DOHH2 (cell line): ENCODE measurements around the gene PPP1CC.
A peak's percentile ranks its signal among the peaks of the same experiment; 100 is the strongest.

Source experiments
- H3F3A ChIP-seq: fragments of 200-600 bp; sonication (generic), shearing (Covaris generic); 2 replicates; pipeline ENCODE4 v1.6.0; 2016; ENCODE audit warnings: antibody characterized with exemption, mild to moderate bottlenecking; ENCODE audit not compliant: control insufficient read depth, insufficient read depth
- H3K27ac ChIP-seq: fragments of 200-600 bp; sonication (generic); 2 replicates; pipeline ENCODE4 v1.5.1; 2014; ENCODE audit warnings: low read depth, mild to moderate bottlenecking, low read length, moderate library complexity
- H3K27me3 ChIP-seq: fragments of 200-600 bp; sonication (generic); 2 replicates; pipeline ENCODE4 v1.6.1; 2014; ENCODE audit warnings: mild to moderate bottlenecking, low read length, mixed read lengths; ENCODE audit not compliant: control insufficient read depth
- H3K36me3 ChIP-seq: fragments of 200-600 bp; sonication (generic); 2 replicates; pipeline ENCODE4 v1.6.1; 2014; ENCODE audit warnings: mild to moderate bottlenecking, low read length, moderate library complexity, mixed read lengths; ENCODE audit not compliant: control insufficient read depth
- H3K4me1 ChIP-seq: fragments of 200-600 bp; sonication (generic); 2 replicates; pipeline ENCODE4 v1.6.1; 2014; ENCODE audit warnings: mild to moderate bottlenecking, low read length, mixed read lengths; ENCODE audit not compliant: control insufficient read depth
- H3K4me2 ChIP-seq: fragments of 200-600 bp; sonication (generic); 2 replicates; pipeline ENCODE4 v1.6.0; 2014; ENCODE audit warnings: mild to moderate bottlenecking, low read length, moderate library complexity
- H3K4me3 ChIP-seq: fragments of 200-600 bp; sonication (generic); 2 replicates; pipeline ENCODE4 v1.5.1; 2014; ENCODE audit warnings: mild to moderate bottlenecking, low read length, mixed read lengths
- H3K79me2 ChIP-seq: fragments of 200-600 bp; sonication (generic); 2 replicates; pipeline ENCODE4 v1.6.1; 2014; ENCODE audit warnings: mild to moderate bottlenecking, low read length, mixed read lengths; ENCODE audit not compliant: control insufficient read depth
- H3K9me2 ChIP-seq: fragments of 200-600 bp; sonication (generic); replicated peaks from 2 replicates; pipeline ENCODE4 v1.6.1; 2014; ENCODE audit warnings: mild to moderate bottlenecking, low read length, mixed read lengths; ENCODE audit not compliant: control insufficient read depth
- H3K9me3 ChIP-seq: fragments of 200-600 bp; sonication (generic); 2 replicates; pipeline ENCODE4 v1.6.1; 2014; ENCODE audit warnings: antibody characterized with exemption, low read length, mixed read lengths; ENCODE audit not compliant: control insufficient read depth, insufficient read depth
- H4K20me1 ChIP-seq: fragments of 200-600 bp; sonication (generic); 2 replicates; pipeline ENCODE4 v1.6.0; 2014; ENCODE audit warnings: low read depth, mild to moderate bottlenecking, antibody characterized with exemption, low read length, moderate library complexity; ENCODE audit not compliant: control insufficient read depth, insufficient read depth
- CTCF ChIP-seq: fragments of 200-600 bp; sonication (generic); IDR thresholded peaks from one replicate; pipeline ENCODE4 v1.5.1; 2014; ENCODE audit warnings: antibody characterized with exemption, mild to moderate bottlenecking, low read depth, low read length; ENCODE audit not compliant: poor library complexity, severe bottlenecking
- EZH2phosphoT487 ChIP-seq: fragments of 200-600 bp; sonication (generic); IDR thresholded peaks from 2 replicates; pipeline ENCODE4 v1.6.1; 2017; ENCODE audit warnings: borderline replicate concordance, mild to moderate bottlenecking, antibody characterized with exemption, low read length, moderate library complexity, mixed read lengths

Gene PPP1CC

GRCh38 chr12:110699591-110700445 is 42.9 kb downstream of the PPP1CC start:
- Histone ChIP-seq H3F3A (peaks cover 3% of the 10 kb centered on the region; the same call in 1 of the 2 replicates), H3K4me2 (no peak overlapping the region), H3K27me3 (no peaks in the 10 kb centered on the region), H3K4me3 (no peak overlapping the region), H3K9me2 (no peaks in the 10 kb centered on the region), H3K9me3 (no peaks in the 10 kb centered on the region), H3K36me3 (no peaks in the 10 kb centered on the region), H3K79me2 (no peaks in the 10 kb centered on the region), H3K27ac (no peak overlapping the region), H3K4me1 (peaks cover 25% of the 10 kb centered on the region), H4K20me1 (no peaks in the 10 kb centered on the region)
- TF ChIP-seq CTCF (peak; percentile 12), EZH2phosphoT487 (no peak)

- H3K4me3 ChIP-seq, result peak overlapping the region; percentile 34; the same call in 1 of the 2 replicates
- H3K4me1 ChIP-seq, result peaks cover 37% of the 10 kb centered on the region
- H3K27ac ChIP-seq, result peak overlapping the region; percentile 43; the same call in 1 of the 2 replicates
- no peaks in the 10 kb centered on the region for H3K9me3 ChIP-seq
- H3K4me2 ChIP-seq, result peak overlapping the region; percentile 53
- TF ChIP-seq CTCF (peak; percentile 82), EZH2phosphoT487 (no peak)
- H4K20me1 ChIP-seq, result no peaks in the 10 kb centered on the region
- H3K36me3 ChIP-seq, result no peaks in the 10 kb centered on the region
- no peaks in the 10 kb centered on the region for H3K79me2 ChIP-seq
- H3F3A ChIP-seq, result peaks cover 7% of the 10 kb centered on the region
- H3K9me2 ChIP-seq, result no peaks in the 10 kb centered on the region
- H3K27me3 ChIP-seq, result no peaks in the 10 kb centered on the region
Observed at GRCh38 chr12:110698171-110698902, 44.4 kb downstream of the PPP1CC start.

DNA sequence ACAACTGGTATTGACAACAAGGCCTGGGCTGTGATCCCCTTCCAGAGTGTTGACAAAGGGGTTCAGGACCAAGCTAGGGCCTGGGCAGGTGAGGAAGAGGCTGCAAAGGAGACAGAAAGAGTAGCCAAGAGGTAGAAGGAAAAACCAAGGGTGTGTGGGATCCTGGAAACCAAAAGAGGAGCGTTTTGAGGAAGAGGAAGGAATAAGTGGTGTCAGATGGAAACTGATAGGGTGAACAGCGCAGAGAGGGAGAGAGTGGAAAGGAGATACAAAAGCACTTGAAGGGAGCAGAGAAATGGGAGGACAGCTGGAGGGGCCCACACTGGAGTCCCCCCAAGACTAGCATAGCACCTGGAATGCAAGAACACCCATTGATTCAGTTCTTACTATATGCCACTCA is 45.5 kb downstream of the PPP1CC start:
- Histone ChIP-seq H3K4me3 (no peak overlapping the region), H3K27ac (no peak overlapping the region), H3K27me3 (no peaks in the 10 kb centered on the region), H3K9me2 (no peaks in the 10 kb centered on the region), H4K20me1 (no peaks in the 10 kb centered on the region), H3K4me1 (peaks cover 46% of the 10 kb centered on the region), H3K4me2 (no peak overlapping the region), H3K79me2 (no peaks in the 10 kb centered on the region), H3F3A (peaks cover 5% of the 10 kb centered on the region), H3K9me3 (no peaks in the 10 kb centered on the region), H3K36me3 (no peaks in the 10 kb centered on the region)
- TF ChIP-seq CTCF, result no peak
- TF ChIP-seq EZH2phosphoT487, result no peak
